DOHH2 (cell line): ENCODE measurements around the gene HSPA1L.

Experiments
- H3F3A ChIP-seq: fragments of 200-600 bp; sonication (generic), shearing (Covaris generic); 2 replicates; pipeline ENCODE4 v1.6.0; 2016; ENCODE audit warnings: antibody characterized with exemption, mild to moderate bottlenecking; ENCODE audit not compliant: control insufficient read depth, insufficient read depth
- H3K27ac ChIP-seq: fragments of 200-600 bp; sonication (generic); 2 replicates; pipeline ENCODE4 v1.5.1; 2014; ENCODE audit warnings: low read depth, mild to moderate bottlenecking, low read length, moderate library complexity
- H3K27me3 ChIP-seq: fragments of 200-600 bp; sonication (generic); 2 replicates; pipeline ENCODE4 v1.6.1; 2014; ENCODE audit warnings: mild to moderate bottlenecking, low read length, mixed read lengths; ENCODE audit not compliant: control insufficient read depth
- H3K36me3 ChIP-seq: fragments of 200-600 bp; sonication (generic); 2 replicates; pipeline ENCODE4 v1.6.1; 2014; ENCODE audit warnings: mild to moderate bottlenecking, low read length, moderate library complexity, mixed read lengths; ENCODE audit not compliant: control insufficient read depth
- H3K4me1 ChIP-seq: fragments of 200-600 bp; sonication (generic); 2 replicates; pipeline ENCODE4 v1.6.1; 2014; ENCODE audit warnings: mild to moderate bottlenecking, low read length, mixed read lengths; ENCODE audit not compliant: control insufficient read depth
- H3K4me2 ChIP-seq: fragments of 200-600 bp; sonication (generic); 2 replicates; pipeline ENCODE4 v1.6.0; 2014; ENCODE audit warnings: mild to moderate bottlenecking, low read length, moderate library complexity
- H3K4me3 ChIP-seq: fragments of 200-600 bp; sonication (generic); 2 replicates; pipeline ENCODE4 v1.5.1; 2014; ENCODE audit warnings: mild to moderate bottlenecking, low read length, mixed read lengths
- H3K79me2 ChIP-seq: fragments of 200-600 bp; sonication (generic); 2 replicates; pipeline ENCODE4 v1.6.1; 2014; ENCODE audit warnings: mild to moderate bottlenecking, low read length, mixed read lengths; ENCODE audit not compliant: control insufficient read depth
- H3K9me2 ChIP-seq: fragments of 200-600 bp; sonication (generic); replicated peaks from 2 replicates; pipeline ENCODE4 v1.6.1; 2014; ENCODE audit warnings: mild to moderate bottlenecking, low read length, mixed read lengths; ENCODE audit not compliant: control insufficient read depth
- H3K9me3 ChIP-seq: fragments of 200-600 bp; sonication (generic); 2 replicates; pipeline ENCODE4 v1.6.1; 2014; ENCODE audit warnings: antibody characterized with exemption, low read length, mixed read lengths; ENCODE audit not compliant: control insufficient read depth, insufficient read depth
- H4K20me1 ChIP-seq: fragments of 200-600 bp; sonication (generic); 2 replicates; pipeline ENCODE4 v1.6.0; 2014; ENCODE audit warnings: low read depth, mild to moderate bottlenecking, antibody characterized with exemption, low read length, moderate library complexity; ENCODE audit not compliant: control insufficient read depth, insufficient read depth
- CTCF ChIP-seq: fragments of 200-600 bp; sonication (generic); IDR thresholded peaks from one replicate; pipeline ENCODE4 v1.5.1; 2014; ENCODE audit warnings: antibody characterized with exemption, mild to moderate bottlenecking, low read depth, low read length; ENCODE audit not compliant: poor library complexity, severe bottlenecking
- EZH2phosphoT487 ChIP-seq: fragments of 200-600 bp; sonication (generic); IDR thresholded peaks from 2 replicates; pipeline ENCODE4 v1.6.1; 2017; ENCODE audit warnings: borderline replicate concordance, mild to moderate bottlenecking, antibody characterized with exemption, low read length, moderate library complexity, mixed read lengths

Gene HSPA1L

GRCh38 chr6:31775184-31775583 lies 39.9 kb downstream of the HSPA1L start:
- TF ChIP-seq EZH2phosphoT487 (no peak), CTCF (no peak)
- Histone ChIP-seq H3K4me2 (no peak overlapping the region), H3K27ac (no peak overlapping the region), H4K20me1 (no peaks in the 10 kb centered on the region), H3K79me2 (no peaks in the 10 kb centered on the region), H3K27me3 (no peaks in the 10 kb centered on the region), H3K36me3 (peaks cover 25% of the 10 kb centered on the region), H3K4me3 (no peak overlapping the region), H3K9me2 (no peaks in the 10 kb centered on the region), H3K4me1 (peaks cover 17% of the 10 kb centered on the region), H3F3A (no peaks in the 10 kb centered on the region), H3K9me3 (no peaks in the 10 kb centered on the region)

- no peaks in the 10 kb centered on the region for H3F3A ChIP-seq
- no peaks in the 10 kb centered on the region for H4K20me1 ChIP-seq
- H3K4me3 ChIP-seq: no peak overlapping the region
- H3K36me3 ChIP-seq: no peaks in the 10 kb centered on the region
- no peaks in the 10 kb centered on the region for H3K79me2 ChIP-seq
- no peaks in the 10 kb centered on the region for H3K9me3 ChIP-seq
- no peak for TF ChIP-seq CTCF
- no peak for TF ChIP-seq EZH2phosphoT487
- H3K27me3 ChIP-seq: no peaks in the 10 kb centered on the region
- H3K4me2 ChIP-seq: no peak overlapping the region
- no peaks in the 10 kb centered on the region for H3K9me2 ChIP-seq
- peaks cover 11% of the 10 kb centered on the region for H3K4me1 ChIP-seq
- H3K27ac ChIP-seq: no peak overlapping the region
Measured at GRCh38 chr6:31771992-31772358, 43.1 kb downstream of the HSPA1L start.

- Histone ChIP-seq H3K4me3 (no peak overlapping the region), H3K4me2 (no peak overlapping the region), H3K36me3 (no peaks in the 10 kb centered on the region), H4K20me1 (no peaks in the 10 kb centered on the region), H3K27ac (no peak overlapping the region), H3K9me3 (no peaks in the 10 kb centered on the region), H3K27me3 (no peaks in the 10 kb centered on the region), H3K9me2 (no peaks in the 10 kb centered on the region), H3K4me1 (peaks cover 4% of the 10 kb centered on the region; the same call in 1 of the 2 replicates), H3F3A (no peaks in the 10 kb centered on the region), H3K79me2 (no peaks in the 10 kb centered on the region)
- TF ChIP-seq CTCF: no peak
- no peak for TF ChIP-seq EZH2phosphoT487
Measured at GRCh38 chr6:31770860-31771259, 44.2 kb downstream of the HSPA1L start.
